ENCODE measurements around the gene TBCCD1.

DNA sequence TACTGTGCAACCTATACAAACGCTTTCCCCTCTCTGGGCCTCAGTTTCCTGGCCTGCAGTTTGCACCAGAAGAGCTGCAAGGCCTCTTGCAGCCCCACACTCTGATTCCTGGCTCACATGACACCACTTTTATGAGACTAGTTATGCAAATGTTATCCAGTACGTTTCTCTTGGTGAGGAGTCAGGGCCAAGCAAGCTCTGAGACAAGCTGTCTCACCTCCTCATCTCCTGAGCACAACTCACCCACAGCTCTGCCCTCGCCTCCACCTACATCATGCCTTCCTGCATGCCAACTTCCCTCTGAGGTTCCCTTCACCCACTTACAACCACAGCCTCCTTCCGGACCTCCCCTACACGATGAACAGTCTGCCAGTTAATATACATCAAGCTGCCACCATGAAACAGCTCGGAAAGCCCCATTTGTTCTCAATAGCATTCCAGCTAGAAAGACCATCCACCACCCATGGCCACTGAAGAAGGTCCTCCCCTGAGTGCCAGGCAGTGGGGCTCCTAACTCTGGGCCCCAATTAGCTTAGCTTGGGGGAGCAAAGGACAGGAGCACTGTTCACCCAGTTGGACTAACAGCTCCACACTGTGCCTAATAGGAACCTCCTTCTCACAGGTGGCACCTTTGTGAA lies 48.0 kb downstream of the TBCCD1 start:
- TF ChIP-seq, protein P1, sequence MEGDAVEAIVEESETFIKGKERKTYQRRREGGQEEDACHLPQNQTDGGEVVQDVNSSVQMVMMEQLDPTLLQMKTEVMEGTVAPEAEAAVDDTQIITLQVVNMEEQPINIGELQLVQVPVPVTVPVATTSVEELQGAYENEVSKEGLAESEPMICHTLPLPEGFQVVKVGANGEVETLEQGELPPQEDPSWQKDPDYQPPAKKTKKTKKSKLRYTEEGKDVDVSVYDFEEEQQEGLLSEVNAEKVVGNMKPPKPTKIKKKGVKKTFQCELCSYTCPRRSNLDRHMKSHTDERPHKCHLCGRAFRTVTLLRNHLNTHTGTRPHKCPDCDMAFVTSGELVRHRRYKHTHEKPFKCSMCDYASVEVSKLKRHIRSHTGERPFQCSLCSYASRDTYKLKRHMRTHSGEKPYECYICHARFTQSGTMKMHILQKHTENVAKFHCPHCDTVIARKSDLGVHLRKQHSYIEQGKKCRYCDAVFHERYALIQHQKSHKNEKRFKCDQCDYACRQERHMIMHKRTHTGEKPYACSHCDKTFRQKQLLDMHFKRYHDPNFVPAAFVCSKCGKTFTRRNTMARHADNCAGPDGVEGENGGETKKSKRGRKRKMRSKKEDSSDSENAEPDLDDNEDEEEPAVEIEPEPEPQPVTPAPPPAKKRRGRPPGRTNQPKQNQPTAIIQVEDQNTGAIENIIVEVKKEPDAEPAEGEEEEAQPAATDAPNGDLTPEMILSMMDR (IDR thresholded peaks at IDR 0.05), result no peak
- no peak for TF ChIP-seq POLR2A (IDR thresholded peaks at IDR 0.05)
